Keratinocyte (primary cell): ENCODE data around the gene USP48. TPM values are rescaled to one million over a fixed set of nuclear protein-coding genes. Genes with fewer than 3 reads are reported as not detected.

Experiments
- DNase-seq: peaks from one replicate; pipeline ENCODE4 v3.0.0-alpha.2; 2011; ENCODE audit warnings: low read depth, missing footprints, low spot score
- FAIRE-seq: peaks from 2 replicates; lab custom pipeline; 2011; peaks lifted over from hg19 to GRCh38; lab: Jason Lieb, UNC
- H2AFZ ChIP-seq: 2 replicates; pipeline ENCODE4 v1.6.0; 2012; ENCODE audit warnings: low read length, control low read depth, inconsistent platforms; ENCODE audit not compliant: control insufficient read depth
- H3K27ac ChIP-seq: 2 replicates; pipeline ENCODE4 v1.5.1; 2011; ENCODE audit warnings: low read length; ENCODE audit not compliant: control insufficient read depth, insufficient read depth
- H3K27me3 ChIP-seq: 3 replicates; pipeline ENCODE4 v1.6.0; 2011; ENCODE audit warnings: low read length; ENCODE audit not compliant: control insufficient read depth, insufficient read depth; ENCODE audit errors: extremely low read depth
- H3K36me3 ChIP-seq, 2 experiments: 2 replicates in 1 of 2; 3 replicates in 1 of 2; pipeline ENCODE4 v1.5.1; 2011; ENCODE audit warnings: low read length in 2 of 2, mild to moderate bottlenecking in 1 of 2; ENCODE audit not compliant: control insufficient read depth in 2 of 2, insufficient read depth in 2 of 2; ENCODE audit errors: extremely low read depth in 1 of 2
- H3K4me1 ChIP-seq: 3 replicates; pipeline ENCODE4 v1.5.1; 2011; ENCODE audit warnings: low read length; ENCODE audit not compliant: control insufficient read depth, insufficient read depth; ENCODE audit errors: extremely low read depth
- H3K4me2 ChIP-seq: 3 replicates; pipeline ENCODE4 v1.6.0; 2011; ENCODE audit warnings: low read depth, low read length; ENCODE audit not compliant: control insufficient read depth, insufficient read depth; ENCODE audit errors: extremely low read depth
- H3K4me3 ChIP-seq, 3 experiments: fragments of 200-600 bp in 1 of 3; sonication (generic) in 1 of 3; 2 replicates in 2 of 3; 3 replicates in 1 of 3; pipeline ENCODE4 v1.5.1; 2011 to 2016; ENCODE audit warnings: low read length in 3 of 3, mild to moderate bottlenecking in 3 of 3, control low read depth in 2 of 3, inconsistent platforms in 1 of 3, low read depth in 1 of 3, mixed read lengths in 1 of 3, mixed run types in 1 of 3, moderate library complexity in 1 of 3; ENCODE audit not compliant: control insufficient read depth in 2 of 3, insufficient read depth in 2 of 3; ENCODE audit errors: extremely low read depth in 1 of 3
- H3K79me2 ChIP-seq: 2 replicates; pipeline ENCODE4 v1.6.0; 2012; ENCODE audit warnings: low read length; ENCODE audit not compliant: control insufficient read depth, insufficient read depth
- H3K9ac ChIP-seq: 3 replicates; pipeline ENCODE4 v1.6.0; 2011; ENCODE audit warnings: low read length; ENCODE audit not compliant: control insufficient read depth, insufficient read depth; ENCODE audit errors: extremely low read depth
- H3K9me1 ChIP-seq: 3 replicates; pipeline ENCODE4 v1.6.0; 2011; ENCODE audit warnings: low read length; ENCODE audit not compliant: control insufficient read depth, insufficient read depth; ENCODE audit errors: extremely low read depth
- H3K9me3 ChIP-seq: 2 replicates; pipeline ENCODE4 v1.5.1; 2012; ENCODE audit warnings: low read depth, low read length; ENCODE audit not compliant: control insufficient read depth
- H4K20me1 ChIP-seq: 3 replicates; pipeline ENCODE4 v1.6.0; 2011; ENCODE audit warnings: low read length; ENCODE audit not compliant: control insufficient read depth, insufficient read depth; ENCODE audit errors: extremely low read depth
- EZH2 ChIP-seq: IDR thresholded peaks from one replicate; pipeline ENCODE4 v1.6.1; 2012; ENCODE audit warnings: inconsistent platforms, mild to moderate bottlenecking, low read length, moderate library complexity
- dilution Hi-C: fragments of 300-500 bp; cut with MboI; formaldehyde crosslinking; loops from one replicate; pipeline ENCODE4 v1.7.0; 2020; ENCODE audit warnings: low sequenced_read_pairs; ENCODE audit not compliant: extremely low pct_ligation_motif_present
- polyA plus RNA-seq, 5 experiments: library from polyadenylated mRNA; depleted of rRNA in 3 of 5; stranded (reverse) in 3 of 5; stranded (forward) in 1 of 5; unstranded in 1 of 5; fragments of >200 nt; gene quantifications; 1 replicate in 1 of 5; 2 replicates in 3 of 5; 3 replicates in 1 of 5; pipeline versions ENCODE4 v1.2.1 to v1.2.3, GENCODE V29; 2011 to 2012; ENCODE audit warnings: missing spikeins in 2 of 5, low read depth in 1 of 5, low replicate concordance in 1 of 5
- TF ChIP-seq, protein P1 (sequence below), 3 experiments: IDR thresholded peaks in 1 of 3; conservative IDR thresholded peaks in 1 of 3; optimal IDR thresholded peaks in 1 of 3; 2 replicates in 2 of 3; 3 replicates in 1 of 3; pipeline versions ENCODE3 to v1.5.1; 2011; ENCODE audit warnings: low read length in 3 of 3, mild to moderate bottlenecking in 3 of 3, moderate library complexity in 2 of 3, control low read depth in 1 of 3, inconsistent platforms in 1 of 3; ENCODE audit not compliant: insufficient read depth in 2 of 3; ENCODE audit errors: extremely low read depth in 1 of 3

The USP48 gene
- polyA plus RNA-seq, 1 donor (not counting 4 experiments of a cell fraction or from before 2014, with no cell fraction given), result 33.0 TPM

DNA sequence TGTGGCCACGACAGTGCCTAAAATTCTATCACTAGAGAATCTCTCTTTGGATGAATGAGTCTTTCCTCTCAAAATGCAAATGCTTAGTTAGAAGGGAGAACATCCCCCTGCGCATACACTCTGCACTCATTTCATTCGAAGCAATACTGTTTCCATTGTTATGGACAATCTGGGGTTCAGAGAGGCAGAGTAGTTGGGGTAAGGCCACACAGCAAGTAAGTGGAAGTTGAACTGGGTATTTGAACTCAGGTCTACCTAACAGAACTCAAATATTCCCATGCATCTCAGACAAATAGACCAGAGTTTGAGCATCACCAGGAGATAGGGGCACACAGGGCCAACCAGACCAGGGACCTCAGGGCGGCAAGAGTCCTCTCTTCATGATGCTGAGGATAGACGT, 139.3 kb downstream of the USP48 start:
- no peak overlapping the region for H2AFZ ChIP-seq
- no peaks in the 10 kb centered on the region for H3K36me3 ChIP-seq
- no peaks in the 10 kb centered on the region for H3K79me2 ChIP-seq
- FAIRE-seq, result no peak
- dilution Hi-C loops, result no loop called here
- no peak overlapping the region for H3K9ac ChIP-seq
- no peaks in the 10 kb centered on the region for H3K9me1 ChIP-seq
- TF ChIP-seq, protein P1, sequence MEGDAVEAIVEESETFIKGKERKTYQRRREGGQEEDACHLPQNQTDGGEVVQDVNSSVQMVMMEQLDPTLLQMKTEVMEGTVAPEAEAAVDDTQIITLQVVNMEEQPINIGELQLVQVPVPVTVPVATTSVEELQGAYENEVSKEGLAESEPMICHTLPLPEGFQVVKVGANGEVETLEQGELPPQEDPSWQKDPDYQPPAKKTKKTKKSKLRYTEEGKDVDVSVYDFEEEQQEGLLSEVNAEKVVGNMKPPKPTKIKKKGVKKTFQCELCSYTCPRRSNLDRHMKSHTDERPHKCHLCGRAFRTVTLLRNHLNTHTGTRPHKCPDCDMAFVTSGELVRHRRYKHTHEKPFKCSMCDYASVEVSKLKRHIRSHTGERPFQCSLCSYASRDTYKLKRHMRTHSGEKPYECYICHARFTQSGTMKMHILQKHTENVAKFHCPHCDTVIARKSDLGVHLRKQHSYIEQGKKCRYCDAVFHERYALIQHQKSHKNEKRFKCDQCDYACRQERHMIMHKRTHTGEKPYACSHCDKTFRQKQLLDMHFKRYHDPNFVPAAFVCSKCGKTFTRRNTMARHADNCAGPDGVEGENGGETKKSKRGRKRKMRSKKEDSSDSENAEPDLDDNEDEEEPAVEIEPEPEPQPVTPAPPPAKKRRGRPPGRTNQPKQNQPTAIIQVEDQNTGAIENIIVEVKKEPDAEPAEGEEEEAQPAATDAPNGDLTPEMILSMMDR (optimal IDR thresholded peaks at IDR 0.05 in 1 of 3, IDR thresholded peaks at IDR 0.05 in 1 of 3, conservative IDR thresholded peaks at IDR 0.05 in 1 of 3; ENCODE audit: extremely low read depth in 1 of 3, insufficient read depth in 2 of 3, low read length in 3 of 3), result no peak
- no peak for TF ChIP-seq EZH2
- H3K4me1 ChIP-seq, result peaks cover 15% of the 10 kb centered on the region
- H3K27ac ChIP-seq, result no peak overlapping the region
- H3K4me3 ChIP-seq, result no peak overlapping the region
- H3K4me2 ChIP-seq, result no peak overlapping the region
- H3K9me3 ChIP-seq, result no peaks in the 10 kb centered on the region
- H4K20me1 ChIP-seq, result no peaks in the 10 kb centered on the region
- DNase-seq, result no peak
- no peaks in the 10 kb centered on the region for H3K27me3 ChIP-seq

DNA sequence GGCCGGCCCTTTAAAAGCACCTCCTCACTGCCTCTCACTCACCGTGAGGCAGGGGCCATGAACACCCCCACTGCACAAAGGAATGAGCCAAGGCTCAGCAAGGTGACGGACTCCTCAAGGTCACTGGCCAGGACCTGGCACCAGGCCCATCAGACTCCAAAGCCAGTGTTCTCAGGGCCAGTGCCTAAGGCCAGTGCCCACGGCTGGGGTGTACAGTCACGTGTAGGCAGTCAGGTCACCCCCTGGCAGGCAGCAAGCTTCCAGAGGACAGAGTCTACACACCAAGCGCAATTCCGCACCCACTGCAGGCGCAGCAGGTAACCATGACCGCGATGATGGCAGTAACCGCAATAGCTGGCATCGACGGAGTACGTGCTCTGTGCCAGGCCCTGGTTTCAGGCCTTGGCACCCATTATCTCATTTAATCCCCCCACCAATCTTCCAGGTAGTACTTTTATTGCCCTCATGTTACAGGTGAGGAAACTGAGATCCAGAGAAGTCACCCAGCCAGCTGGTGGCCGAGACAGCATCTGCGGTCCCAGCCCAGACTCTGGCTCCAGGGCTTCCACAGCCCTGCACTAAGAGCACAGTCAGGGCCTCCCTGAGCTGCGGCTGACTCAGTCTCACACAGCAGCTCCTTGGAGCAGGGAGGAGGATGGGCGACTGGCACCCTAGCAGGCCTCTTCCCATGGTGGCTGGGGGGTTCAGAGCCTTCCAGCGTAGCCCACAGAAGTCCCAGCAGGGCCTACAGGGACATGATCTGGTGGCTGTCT, 140.8 kb downstream of the USP48 start:
- Histone ChIP-seq H3K9ac (no peak overlapping the region), H3K4me2 (no peak overlapping the region), H3K79me2 (no peaks in the 10 kb centered on the region), H2AFZ (no peak overlapping the region), H3K27ac (no peak overlapping the region), H3K36me3 (no peaks in the 10 kb centered on the region), H3K9me1 (no peaks in the 10 kb centered on the region), H3K27me3 (no peaks in the 10 kb centered on the region), H3K9me3 (no peaks in the 10 kb centered on the region), H4K20me1 (no peaks in the 10 kb centered on the region), H3K4me3 (no peak overlapping the region), H3K4me1 (peaks cover 15% of the 10 kb centered on the region)
- dilution Hi-C loops, result no loop called here
- TF ChIP-seq, protein P1 (optimal IDR thresholded peaks at IDR 0.05 in 1 of 3, IDR thresholded peaks at IDR 0.05 in 1 of 3, conservative IDR thresholded peaks at IDR 0.05 in 1 of 3; ENCODE audit: extremely low read depth in 1 of 3, insufficient read depth in 2 of 3, low read length in 3 of 3), result no peak
- TF ChIP-seq EZH2, result no peak
- DNase-seq (no peak), FAIRE-seq (no peak)
